ENCODE results near the gene LTA4H.
A peak's percentile ranks its signal among the peaks of the same experiment; 100 is the strongest.

The LTA4H gene

DNA sequence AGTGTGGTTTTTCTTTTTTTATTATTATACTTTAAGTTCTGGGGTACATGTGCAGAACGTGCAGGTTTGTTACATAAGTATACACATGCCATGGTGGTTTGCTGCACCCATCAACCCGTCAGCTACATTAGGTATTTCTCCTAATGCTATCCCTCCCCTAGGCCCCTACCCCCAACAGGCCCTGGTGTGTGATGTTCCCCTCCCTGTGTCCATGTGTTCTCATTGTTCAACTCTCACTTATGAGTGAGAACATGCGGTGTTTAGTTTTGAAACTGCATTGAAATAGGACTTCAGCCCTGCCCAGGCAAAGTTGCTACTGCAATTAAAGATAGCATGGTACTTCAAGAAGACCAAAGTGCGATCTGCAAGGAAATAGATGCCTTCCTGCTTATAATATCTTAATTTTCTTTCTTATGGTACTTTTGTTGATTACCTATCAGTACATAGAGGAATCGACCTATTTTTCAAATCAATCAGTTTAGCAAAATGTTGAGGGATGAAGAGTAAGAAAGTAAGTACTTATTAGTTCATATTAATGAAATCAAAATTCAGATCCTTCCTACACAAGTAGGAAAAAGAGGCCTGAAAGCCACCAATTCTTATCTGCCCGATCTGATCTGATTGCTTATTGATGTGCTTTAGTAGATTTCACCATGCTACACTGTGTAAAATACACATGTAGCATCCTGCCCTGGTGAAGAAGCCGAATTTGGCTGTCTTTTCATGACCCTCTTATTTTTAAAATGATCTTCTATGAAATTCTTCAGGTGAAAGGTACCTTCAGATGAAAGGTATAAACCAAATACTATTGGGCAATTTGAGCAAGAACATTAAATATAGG is 1.6 kb downstream of the LTA4H start:
- DNase-seq, result no peak

DNA sequence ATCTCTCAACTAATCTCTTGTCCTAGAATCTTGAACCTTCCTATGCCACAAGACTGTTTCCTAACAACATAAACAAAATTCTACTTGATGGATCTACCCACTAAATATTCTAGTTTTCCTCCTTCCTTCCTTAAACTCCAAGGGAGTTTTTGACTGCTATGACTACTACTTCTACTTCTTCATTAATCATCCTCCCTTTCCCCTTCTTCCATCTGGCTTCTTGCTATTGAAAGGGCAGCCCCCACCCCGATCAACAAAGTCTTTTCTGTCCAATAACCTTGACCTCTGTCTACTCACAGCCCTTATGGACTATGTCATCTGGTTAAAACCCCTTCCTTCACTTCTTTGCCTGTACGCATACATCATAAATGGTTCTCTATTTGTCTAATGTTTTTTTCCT is 5.6 kb downstream of the LTA4H start:
- DNase-seq, result no peak

DNA sequence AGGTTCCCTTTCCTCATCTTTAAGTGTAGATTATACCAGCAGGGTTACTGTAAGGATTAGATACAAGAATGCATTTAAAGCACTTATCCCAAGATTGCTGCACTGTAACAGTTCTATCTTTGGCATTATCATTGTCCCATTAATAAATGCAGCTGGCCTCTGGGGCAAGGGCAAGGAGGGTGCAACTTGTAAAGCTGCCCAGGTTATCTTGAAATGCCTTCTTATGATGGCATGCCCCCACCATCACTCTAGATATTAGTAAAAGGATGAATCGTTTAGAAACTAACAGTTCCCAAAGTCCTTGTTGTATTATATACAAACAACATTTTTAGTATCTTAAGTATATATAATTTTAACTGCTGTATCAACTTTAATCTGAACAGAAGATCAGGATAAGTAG is 6.8 kb downstream of the LTA4H start:
- DNase-seq, result no peak

DNA sequence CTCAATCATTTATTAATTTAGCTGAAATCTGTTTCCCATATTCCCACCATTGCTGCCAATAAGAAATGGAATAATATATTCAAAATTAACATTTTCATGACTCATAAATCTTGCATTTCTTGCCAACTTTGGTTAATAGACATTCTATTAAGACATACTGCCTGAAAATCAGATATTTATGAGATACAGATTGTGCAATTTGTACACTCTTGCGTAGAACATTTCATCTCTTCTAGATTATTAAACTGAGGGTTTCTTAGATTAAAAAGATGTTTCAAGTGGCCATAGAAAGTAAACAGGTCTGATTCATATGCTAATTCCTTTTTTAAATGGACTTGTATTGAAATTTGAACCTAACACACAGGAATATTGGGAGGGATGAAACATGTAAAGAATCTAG is 9.1 kb downstream of the LTA4H start:
- no peak for DNase-seq

DNA sequence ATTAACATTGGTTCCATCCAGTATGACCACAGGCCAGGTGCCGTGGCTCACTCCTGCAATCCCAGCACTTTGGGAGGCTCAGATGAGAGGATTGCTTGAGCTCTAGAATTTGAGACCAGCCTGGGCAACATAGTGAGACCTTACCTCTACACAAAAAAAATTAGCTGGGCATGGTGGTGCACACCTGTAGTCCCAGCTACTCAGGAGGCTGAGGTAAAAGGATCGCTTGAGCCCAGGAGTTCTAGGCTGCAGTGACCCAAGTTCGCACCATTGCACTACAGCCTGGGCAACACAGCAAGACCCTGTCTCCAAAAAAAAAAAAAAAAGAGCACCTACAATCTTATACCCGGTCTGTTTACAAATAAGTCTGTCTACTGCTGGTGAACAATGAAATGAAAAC is 9.9 kb downstream of the LTA4H start:
- DNase-seq, result no peak

DNA sequence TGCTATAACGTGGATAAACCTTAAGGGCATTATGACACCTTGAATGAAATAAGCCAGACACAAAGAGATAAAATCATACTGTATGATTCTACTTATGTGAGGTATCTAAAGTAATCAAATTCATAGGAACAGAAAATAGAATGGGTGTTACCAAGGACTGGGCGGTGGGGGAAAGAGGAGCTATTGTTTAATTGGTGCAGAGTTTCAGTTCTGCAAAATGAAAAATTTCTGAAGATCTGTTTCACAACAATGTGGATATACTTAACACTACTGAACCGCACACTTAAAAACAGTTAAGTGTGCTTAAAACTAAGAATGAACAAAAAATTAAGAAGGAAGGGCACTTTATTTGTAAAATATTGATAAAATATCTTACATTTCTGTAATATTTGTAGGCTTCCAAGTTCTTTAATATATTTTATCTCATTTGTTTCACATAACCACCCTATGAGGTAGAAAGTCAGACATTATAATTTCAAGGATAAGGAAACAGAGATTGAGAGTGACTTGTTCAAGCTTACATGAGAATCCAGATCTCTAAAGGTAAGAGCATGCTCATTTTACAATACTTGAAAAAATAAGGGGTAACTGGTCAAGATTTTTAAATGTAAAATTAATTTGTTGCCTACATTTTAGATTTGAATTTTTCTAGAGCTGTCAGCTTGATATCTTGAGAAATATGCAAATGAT is 14.9 kb downstream of the LTA4H start:
- peak; percentile 23 for DNase-seq

DNA sequence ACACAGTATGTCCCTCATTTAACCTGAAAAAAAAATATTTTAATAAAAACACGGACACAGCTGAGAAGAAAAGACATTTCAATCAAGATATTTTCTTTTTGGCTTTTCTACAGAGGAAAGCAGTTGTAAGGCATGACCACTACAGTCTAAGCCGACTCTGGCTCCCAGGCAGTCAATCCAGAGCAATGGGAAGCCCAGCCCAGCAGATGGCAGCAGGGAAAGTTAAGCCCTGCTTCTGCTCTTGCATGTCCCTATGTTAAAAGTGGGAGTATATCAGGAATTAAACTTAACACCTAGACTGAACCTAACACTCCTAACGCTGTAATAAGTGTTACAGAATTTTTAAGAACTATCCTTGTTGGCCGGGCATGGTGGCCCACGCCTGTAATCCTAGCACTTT is 19.7 kb downstream of the LTA4H start:
- DNase-seq, result no peak

DNA sequence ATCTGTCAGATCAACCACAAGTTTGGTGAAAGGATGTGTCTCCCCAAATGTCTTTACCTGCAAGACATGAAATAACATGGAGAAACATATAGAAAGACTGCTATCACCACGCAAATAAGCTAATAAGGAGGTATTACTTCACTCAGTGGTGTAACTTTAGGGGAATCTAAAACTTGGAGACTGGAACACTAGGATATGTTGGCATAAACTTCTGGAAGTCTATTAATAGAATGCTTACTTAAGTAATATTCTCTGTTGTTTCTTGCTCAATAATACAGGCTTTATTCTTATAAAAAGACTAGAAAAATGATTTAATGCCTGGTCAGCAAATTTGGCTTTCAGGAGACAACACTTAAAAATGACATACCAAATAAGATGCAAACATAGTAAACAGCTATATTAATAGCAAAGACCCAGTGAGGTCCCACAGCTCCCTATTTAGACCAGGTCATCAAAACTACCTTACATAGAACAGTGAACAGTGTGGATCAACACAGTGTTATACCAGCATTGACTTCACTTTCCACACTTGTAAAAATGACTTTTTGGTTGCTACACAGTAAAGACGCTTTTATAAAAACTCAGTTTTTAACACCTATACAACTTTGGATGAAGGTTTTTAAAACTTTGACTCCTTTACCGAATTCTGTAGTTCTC is 20.3 kb downstream of the LTA4H start:
- DNase-seq, result no peak

DNA sequence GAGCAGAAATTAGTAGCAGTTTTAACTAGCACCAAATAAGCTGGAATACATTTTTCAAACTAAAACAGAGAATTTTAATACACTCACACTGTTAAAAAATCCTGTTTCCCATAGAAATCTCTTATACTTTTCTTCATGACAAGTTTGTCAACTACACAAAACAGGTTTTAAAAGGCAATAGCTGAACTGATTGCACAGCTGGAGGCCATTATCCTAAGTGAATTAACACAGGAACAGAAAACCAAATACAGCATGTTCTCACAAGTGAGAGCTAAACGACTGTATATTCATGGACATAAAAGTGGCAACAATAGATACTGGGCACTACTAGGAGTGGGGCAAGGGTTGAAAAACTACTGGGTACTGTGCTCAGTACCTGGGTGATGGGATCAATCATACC is 27.7 kb downstream of the LTA4H start:
- no peak for DNase-seq

DNA sequence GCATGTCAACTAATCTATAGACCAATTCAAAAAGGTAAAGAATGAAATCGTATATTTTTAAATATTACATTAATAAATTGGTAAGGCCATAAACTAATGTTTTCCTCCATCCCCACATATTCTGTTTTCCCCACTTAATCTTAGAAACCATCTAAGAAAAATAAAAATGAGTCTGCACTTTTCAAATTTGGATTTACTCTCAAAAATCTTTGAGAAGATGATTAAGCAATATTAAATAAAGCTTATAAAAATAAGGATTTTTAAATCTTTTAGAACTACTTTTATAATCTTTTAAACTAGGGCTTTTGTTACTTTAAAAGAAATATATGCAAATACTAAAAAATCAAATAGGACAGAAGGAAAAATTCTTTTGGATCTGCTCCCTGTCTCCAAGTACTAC is 28.7 kb downstream of the LTA4H start:
- no peak for DNase-seq

DNA sequence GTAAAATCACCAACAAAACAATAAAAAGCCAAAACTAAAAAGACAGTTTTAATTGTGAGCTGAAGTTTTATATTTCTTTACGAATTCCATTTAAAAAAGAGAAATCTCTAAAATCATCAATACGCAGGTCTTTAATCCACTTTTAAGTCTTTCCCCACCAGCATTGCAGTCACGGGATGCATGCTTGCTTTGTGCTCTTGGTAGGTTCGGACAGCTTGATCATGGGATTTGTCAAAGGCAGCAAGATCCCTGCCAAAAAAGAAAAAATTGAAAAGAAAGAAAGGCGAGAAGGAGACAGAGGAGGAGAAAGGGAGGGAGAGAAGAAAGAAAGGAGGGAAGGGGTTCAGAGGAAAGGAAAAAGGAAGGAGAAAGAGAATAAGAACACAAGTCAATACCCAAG is 34.5 kb downstream of the LTA4H start:
- DNase-seq, result no peak

DNA sequence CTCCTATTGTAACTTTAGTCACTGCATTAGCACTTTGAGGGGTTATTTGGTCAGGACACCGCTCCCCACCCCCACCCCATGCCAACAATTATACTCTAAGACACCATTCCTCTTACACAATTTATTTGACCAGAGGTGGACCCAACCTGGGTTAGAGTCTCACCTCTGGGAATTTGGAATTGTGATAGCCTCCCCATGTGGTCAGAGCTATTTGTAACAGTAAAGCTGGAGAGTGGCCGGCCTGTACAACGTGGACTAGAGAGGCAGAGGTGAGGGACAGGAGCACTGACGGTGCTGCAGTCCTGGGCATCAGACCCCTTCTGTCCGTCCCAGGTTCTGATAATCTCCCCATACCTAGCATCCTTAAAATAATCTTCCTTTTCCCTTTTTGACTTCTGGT is 35.9 kb downstream of the LTA4H start:
- DNase-seq, result no peak

DNA sequence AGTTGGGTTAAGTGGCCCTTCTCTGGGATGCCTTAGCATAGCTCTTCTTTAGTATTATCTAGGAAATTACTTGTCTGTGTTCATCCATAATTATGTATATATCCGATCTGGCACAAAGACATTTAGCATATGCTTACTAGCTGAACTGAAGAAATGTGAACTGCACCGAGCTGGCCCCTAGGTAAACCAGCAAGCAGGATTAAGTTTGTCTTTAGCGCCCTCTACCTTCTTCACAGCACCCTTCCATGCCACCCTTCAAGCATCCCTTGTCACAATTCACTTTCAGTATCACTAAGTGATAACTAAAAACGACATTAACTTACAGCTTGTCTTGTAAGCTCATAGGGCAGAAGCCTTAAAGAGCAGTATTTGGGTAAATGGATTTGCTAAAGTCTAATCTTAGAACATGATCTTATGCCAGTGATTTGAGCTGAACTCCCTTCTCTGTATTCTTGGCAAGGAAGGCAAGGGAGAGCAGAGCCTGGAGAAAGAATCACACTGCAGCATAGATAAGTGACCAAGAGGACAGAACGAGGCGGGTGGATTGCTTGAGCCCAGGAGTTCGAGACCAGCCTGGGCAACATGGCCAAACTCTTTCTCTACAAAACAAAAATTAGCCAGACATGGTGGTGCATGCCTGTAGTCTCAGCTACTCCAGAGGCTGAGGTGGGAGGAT is 36.6 kb downstream of the LTA4H start:
- peak; percentile 53 for DNase-seq

DNA sequence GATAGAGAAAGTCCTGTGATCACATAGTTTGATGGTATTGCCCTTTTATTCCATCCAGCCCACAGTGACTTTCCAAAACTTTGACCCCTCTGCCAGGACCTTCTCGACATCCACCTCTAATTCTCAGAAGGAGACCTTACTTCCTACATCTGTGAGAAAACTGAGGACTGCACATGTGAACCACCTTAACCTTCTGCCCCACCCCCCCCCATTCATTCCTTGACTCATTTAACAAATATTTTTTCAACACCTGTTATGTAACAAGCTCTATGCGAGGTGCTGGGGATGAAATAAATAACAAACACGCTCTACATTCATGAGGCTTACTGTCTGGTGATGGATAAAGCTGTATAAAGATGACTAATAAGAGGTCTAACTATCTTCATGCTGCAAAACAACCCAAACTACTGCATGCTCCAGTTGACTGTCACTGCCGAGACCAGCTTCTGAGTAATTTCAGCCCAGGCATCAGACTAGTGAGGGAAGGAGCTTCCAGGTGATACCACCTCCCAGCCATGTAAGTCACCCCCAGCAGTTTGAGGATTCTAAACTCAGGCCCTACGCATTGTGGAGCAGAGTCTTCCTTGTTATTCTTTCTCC is 37.4 kb downstream of the LTA4H start:
- no peak for DNase-seq

DNA sequence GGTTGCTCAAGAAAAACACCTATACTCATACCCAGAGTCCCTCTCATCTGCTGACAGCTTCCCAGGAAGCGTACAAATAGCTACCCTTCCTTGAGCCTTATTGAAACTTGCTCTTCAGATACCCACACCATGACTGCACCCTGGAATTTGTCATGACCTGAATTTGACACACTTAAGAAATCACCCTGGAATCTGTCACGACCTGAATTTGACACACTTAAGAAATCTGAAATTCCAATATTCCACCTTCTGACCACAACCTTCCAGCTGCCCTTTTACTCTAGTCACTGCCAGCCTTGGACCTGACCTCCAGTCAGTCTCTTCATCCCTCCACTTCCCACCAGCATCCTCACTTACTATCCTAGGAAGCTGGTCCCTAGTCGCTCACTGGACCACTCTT is 38.1 kb downstream of the LTA4H start:
- DNase-seq, result no peak

DNA sequence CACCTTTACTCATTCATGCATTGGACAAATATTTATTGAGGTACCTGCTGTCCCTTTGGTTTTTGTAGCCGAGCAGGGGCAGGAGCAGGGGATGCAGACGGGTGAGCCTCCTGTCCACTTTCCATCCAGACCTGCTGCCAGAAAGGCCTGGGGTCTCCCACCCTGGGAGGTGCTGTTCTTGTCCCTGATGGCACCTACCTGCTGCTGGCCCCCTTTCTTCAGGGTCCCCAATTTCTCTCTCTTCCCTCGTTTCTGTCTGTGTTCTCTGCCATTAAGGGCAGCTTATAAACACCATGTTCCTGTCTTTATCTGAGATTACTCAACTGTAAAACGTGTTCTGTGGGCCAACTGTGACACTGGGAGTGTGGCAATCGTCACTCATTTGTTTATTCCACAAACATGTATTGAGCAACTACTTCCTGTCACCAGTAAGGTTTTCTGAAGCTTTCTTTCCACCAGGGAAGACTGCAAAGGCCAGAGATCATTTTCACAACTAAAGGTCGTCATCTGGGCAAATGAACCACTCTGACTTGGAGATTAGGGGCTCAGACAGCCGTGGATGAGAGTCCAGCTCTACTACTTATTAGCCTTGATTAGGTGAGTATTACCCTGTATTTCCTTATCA is 39.2 kb downstream of the LTA4H start, which contains the start of gene HAL:
Gene HAL (minus strand): TSS at position 311 of the 625 bp plus-strand sequence. CDS start 434 bp downstream, outside the sequence.
- peak; percentile 33 for DNase-seq

DNA sequence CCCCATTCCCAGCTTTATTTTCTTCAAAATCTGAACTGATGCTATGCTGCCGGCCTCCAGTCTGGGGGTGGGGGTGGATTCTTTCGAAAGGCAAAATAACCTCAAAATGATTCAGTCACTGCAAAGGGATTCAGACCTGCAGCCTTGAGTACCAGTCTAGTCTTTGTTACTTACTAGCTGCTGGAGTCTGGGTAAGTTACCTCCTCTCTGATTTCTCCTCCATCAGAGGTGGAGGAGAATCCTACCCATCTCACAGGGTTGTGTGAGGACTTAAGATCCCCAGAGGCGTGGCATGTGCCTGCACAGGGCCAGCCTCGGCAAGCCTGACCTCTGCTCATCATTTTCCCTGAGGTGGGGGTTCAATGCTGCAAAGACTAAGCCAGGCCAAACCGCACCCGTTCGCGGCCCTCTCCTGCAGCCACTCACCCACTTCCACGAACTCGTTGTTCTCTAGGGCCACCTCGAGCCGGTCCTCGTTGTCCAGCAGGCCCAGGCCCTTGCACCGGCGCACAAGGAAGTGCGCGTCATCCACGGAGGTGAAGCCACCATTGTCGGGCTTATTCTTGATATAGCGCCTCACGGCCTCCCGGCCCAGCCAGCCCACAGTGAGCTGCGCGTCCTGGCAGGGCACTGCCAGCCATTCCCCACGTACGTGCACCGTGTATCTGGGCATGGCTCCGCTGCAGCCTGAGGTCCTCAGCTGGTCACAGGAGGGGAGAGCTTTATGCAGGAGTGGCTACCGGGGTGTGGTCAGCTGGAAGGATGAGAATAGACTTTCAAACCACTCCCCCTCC is 40.0 kb downstream of the LTA4H start:
- no peak for DNase-seq

DNA sequence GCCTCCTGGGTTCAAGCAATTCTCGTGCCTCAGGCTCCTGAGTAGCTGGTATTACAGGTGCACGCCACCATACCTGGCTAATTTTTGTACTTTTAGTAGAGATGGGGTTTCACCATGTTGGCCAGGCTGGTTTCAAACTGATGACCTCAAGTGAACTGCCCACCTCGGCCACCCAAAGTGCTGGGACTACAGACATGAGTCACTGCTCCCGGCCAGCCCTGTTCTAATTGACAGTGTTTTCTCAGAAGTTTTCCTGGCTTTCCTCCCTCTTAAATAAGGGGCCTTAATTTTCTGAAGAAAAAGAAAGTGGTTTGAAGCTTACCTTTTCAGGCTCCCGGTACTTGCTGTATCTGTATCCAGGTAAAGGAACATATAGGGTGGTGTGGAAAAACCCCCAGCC is 40.9 kb downstream of the LTA4H start:
- DNase-seq, result no peak

DNA sequence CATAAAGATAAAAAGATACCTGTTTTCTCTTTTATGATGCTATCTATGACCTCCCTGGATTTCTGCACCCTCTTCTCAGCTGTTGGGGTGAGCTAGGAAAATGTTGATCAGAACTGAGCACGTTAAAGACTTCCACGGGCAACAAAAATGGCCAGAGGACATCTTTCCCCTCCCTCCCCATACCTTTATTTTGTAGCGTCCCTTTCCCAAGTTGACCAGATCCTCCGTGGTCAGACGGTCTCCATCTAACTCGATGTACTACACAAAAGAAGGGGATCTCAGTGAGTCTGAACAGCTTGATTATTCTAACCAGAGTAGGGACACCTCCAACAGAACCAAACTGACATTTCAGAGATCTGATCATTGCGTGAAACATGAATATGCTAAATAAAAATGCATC is 41.5 kb downstream of the LTA4H start:
- no peak for DNase-seq

DNA sequence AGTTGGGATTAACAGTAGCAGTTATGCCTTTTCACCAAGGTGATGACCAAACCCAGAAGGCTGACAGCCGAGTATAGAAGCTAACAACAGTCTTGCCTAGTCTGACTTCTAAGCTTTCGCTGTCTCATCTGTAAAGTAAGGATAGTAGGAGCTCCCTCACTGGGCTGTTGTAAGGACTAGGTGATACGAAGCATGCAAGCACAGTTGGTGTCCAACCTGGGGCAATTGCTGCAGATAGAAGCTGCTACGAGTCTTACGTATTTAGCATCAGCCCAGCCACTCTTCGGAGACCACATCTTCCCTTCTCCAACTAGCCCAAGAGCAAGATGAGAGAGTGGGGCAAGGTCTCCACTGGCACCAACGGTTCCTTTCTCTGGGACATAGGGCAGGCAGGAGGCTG is 45.3 kb downstream of the LTA4H start:
- no peak for DNase-seq

DNA sequence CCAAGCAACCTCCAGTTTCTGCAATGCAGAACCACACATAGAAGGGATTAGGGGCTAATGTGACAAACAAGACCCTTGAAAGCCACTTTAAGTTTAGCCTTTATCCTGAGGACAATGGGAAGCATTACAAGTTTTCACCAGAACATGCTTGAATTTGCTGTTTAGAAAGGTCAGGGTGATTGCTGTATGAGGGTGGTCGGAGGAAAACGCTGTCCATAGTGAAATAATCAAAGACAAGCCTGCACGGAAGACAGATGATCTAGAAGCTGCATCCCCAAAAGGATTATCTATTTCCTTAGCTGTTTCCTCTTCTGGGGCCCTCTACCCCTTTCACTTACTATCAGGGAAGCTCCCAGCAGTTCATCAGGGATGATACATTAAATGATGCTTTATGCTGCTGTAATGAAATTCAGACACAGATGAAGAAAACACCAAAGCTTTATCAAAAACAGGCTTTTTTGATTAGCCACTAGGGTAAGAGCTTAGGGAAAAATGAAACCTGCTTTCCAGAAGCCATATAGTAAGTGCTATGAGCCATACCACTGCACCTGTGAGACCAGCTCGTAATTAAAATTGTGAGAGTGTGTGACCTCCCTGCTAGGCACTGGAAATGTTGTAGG is 45.8 kb downstream of the LTA4H start:
- no peak for DNase-seq

Measured in CD4-positive, alpha-beta T cell treated with Interleukin-15 for 1 hour (primary cell).